H9 (cell line): ENCODE data around the gene TBC1D10B. TPM values are rescaled to one million over a fixed set of nuclear protein-coding genes. Genes with fewer than 3 reads are reported as not detected.
"Not testable (repeated sequence)": the region's sequence is repeated elsewhere in the genome, so short reads cannot be mapped to it uniquely, and the experiment has no call there.

ENCODE experiments used
- DNase-seq: peaks from one replicate; pipeline ENCODE4 v3.0.0-alpha.2; 2017
- H2AFZ ChIP-seq: one replicate; pipeline ENCODE4 v1.6.1; 2013; ENCODE audit warnings: mild to moderate bottlenecking, low read length, control low read depth, moderate library complexity
- H2AK5ac ChIP-seq: 2 replicates; pipeline ENCODE4 v1.6.1; 2013; ENCODE audit warnings: low read length, control low read depth, mixed read lengths; ENCODE audit not compliant: insufficient read length
- H2BK120ac ChIP-seq: one replicate; pipeline ENCODE4 v1.6.1; 2013; ENCODE audit warnings: low read depth, mild to moderate bottlenecking, low read length, control low read depth, inconsistent platforms; ENCODE audit not compliant: poor library complexity, severe bottlenecking
- H2BK12ac ChIP-seq: 2 replicates; pipeline ENCODE4 v1.6.1; 2013; ENCODE audit warnings: low read length, control low read depth, mixed read lengths, low read depth; ENCODE audit not compliant: insufficient read length
- H2BK15ac ChIP-seq: 2 replicates; pipeline ENCODE4 v1.6.1; 2013; ENCODE audit warnings: low read depth, low read length, control low read depth
- H2BK20ac ChIP-seq: one replicate; pipeline ENCODE4 v1.6.1; 2013; ENCODE audit warnings: low read depth, mild to moderate bottlenecking, low read length, control low read depth, inconsistent platforms; ENCODE audit not compliant: poor library complexity, severe bottlenecking
- H2BK5ac ChIP-seq: 2 replicates; pipeline ENCODE4 v1.6.1; 2013; ENCODE audit warnings: low read length, control low read depth, mixed read lengths; ENCODE audit not compliant: insufficient read length
- H3K14ac ChIP-seq: 2 replicates; pipeline ENCODE4 v1.6.1; 2013; ENCODE audit warnings: low read length, control low read depth; ENCODE audit not compliant: insufficient read depth
- H3K18ac ChIP-seq: 2 replicates; pipeline ENCODE4 v1.6.1; 2013; ENCODE audit warnings: low read depth, mild to moderate bottlenecking, mixed read lengths, low read length, control low read depth; ENCODE audit not compliant: insufficient read length
- H3K23ac ChIP-seq: 2 replicates; pipeline ENCODE4 v1.6.1; 2013; ENCODE audit warnings: low read length, control low read depth, mixed read lengths, low read depth; ENCODE audit not compliant: insufficient read length
- H3K23me2 ChIP-seq: 2 replicates; pipeline ENCODE4 v1.6.1; 2013; ENCODE audit warnings: low read depth, mild to moderate bottlenecking, mixed read lengths, low read length, control low read depth; ENCODE audit not compliant: insufficient read length, poor library complexity, severe bottlenecking
- H3K27ac ChIP-seq: 2 replicates; pipeline ENCODE4 v1.5.1; 2013; ENCODE audit warnings: low read length, control low read depth, mixed read lengths, low read depth; ENCODE audit not compliant: insufficient read length
- H3K27me3 ChIP-seq: 2 replicates; pipeline ENCODE4 v1.6.1; 2013; ENCODE audit warnings: low read length, control low read depth, inconsistent platforms; ENCODE audit not compliant: insufficient read depth
- H3K4ac ChIP-seq: 2 replicates; pipeline ENCODE4 v1.6.1; 2013; ENCODE audit warnings: low read depth, mild to moderate bottlenecking, control low read depth, inconsistent platforms, low read length, moderate library complexity
- H3K4me1 ChIP-seq: 2 replicates; pipeline ENCODE4 v1.6.1; 2013; ENCODE audit warnings: low read length, control low read depth, inconsistent platforms; ENCODE audit not compliant: insufficient read depth
- H3K4me2 ChIP-seq: 2 replicates; pipeline ENCODE4 v1.6.1; 2013; ENCODE audit warnings: low read length, control low read depth, mixed read lengths; ENCODE audit not compliant: insufficient read length, insufficient read depth
- H3K56ac ChIP-seq: 2 replicates; pipeline ENCODE4 v1.6.1; 2013; ENCODE audit warnings: low read depth, mild to moderate bottlenecking, mixed read lengths, low read length, control low read depth; ENCODE audit not compliant: insufficient read length
- H3K79me1 ChIP-seq: 2 replicates; pipeline ENCODE4 v1.6.1; 2013; ENCODE audit warnings: low read depth, mild to moderate bottlenecking, moderate library complexity, low read length, control low read depth, inconsistent platforms; ENCODE audit not compliant: insufficient read depth, poor library complexity, severe bottlenecking
- H3K79me2 ChIP-seq: 2 replicates; pipeline ENCODE4 v1.6.1; 2013; ENCODE audit warnings: low read length, control low read depth, inconsistent platforms; ENCODE audit not compliant: insufficient read depth
- H3K9ac ChIP-seq: 2 replicates; pipeline ENCODE4 v1.6.1; 2013; ENCODE audit warnings: low read length, control low read depth, mixed read lengths; ENCODE audit not compliant: insufficient read length; ENCODE audit errors: extremely low read depth
- H3K9me3 ChIP-seq: one replicate; pipeline ENCODE4 v1.6.1; 2013; ENCODE audit warnings: low read depth, low read length, inconsistent platforms; ENCODE audit not compliant: control insufficient read depth
- H3T11ph ChIP-seq: one replicate; pipeline ENCODE4 v1.6.1; 2013; ENCODE audit warnings: mild to moderate bottlenecking, low read length, control low read depth, inconsistent platforms
- H4K20me1 ChIP-seq: one replicate; pipeline ENCODE4 v1.6.1; 2013; ENCODE audit not compliant: control insufficient read depth, insufficient read length, insufficient read depth
- H4K5ac ChIP-seq: 2 replicates; pipeline ENCODE4 v1.6.1; 2013; ENCODE audit warnings: low read depth, mild to moderate bottlenecking, mixed read lengths, low read length, control low read depth; ENCODE audit not compliant: insufficient read length
- H4K8ac ChIP-seq: replicated peaks from 2 replicates; pipeline ENCODE4 v1.6.1; 2013; ENCODE audit warnings: low read length, control low read depth, mixed read lengths, low read depth; ENCODE audit not compliant: insufficient read length
- H4K91ac ChIP-seq: 2 replicates; pipeline ENCODE4 v1.6.1; 2013; ENCODE audit warnings: low read depth, mild to moderate bottlenecking, moderate library complexity, mixed read lengths, low read length, control low read depth; ENCODE audit not compliant: insufficient read length
- H3K27ac Mint-ChIP-seq, 3 experiments: 2 replicates in 2 of 3; 3 replicates in 1 of 3; pipeline ENCODE4 v1.8.0; 2020 to 2021; ENCODE audit warnings: mixed read lengths in 3 of 3, mild to moderate bottlenecking in 1 of 3, moderate library complexity in 1 of 3
- H3K27me3 Mint-ChIP-seq: 2 replicates; pipeline ENCODE4 v1.8.0; 2021; ENCODE audit warnings: low read depth, mild to moderate bottlenecking, moderate library complexity, mixed read lengths
- H3K36me3 Mint-ChIP-seq, 3 experiments: 2 replicates in 2 of 3; 3 replicates in 1 of 3; pipeline ENCODE4 v1.8.0; 2020 to 2021; ENCODE audit warnings: low read depth in 3 of 3, mixed read lengths in 3 of 3; ENCODE audit not compliant: insufficient read depth in 1 of 3
- H3K4me1 Mint-ChIP-seq, 2 experiments: 2 replicates each; pipeline ENCODE4 v1.8.0; 2020; ENCODE audit warnings: mixed read lengths in 2 of 2
- H3K4me3 Mint-ChIP-seq, 2 experiments: 2 replicates in 1 of 2; 3 replicates in 1 of 2; pipeline ENCODE4 v1.8.0; 2020 to 2021; ENCODE audit warnings: mild to moderate bottlenecking in 2 of 2, mixed read lengths in 2 of 2, moderate library complexity in 1 of 2
- H3K9me3 Mint-ChIP-seq, 2 experiments: 2 replicates in 1 of 2; 3 replicates in 1 of 2; pipeline ENCODE4 v1.8.0; 2020; ENCODE audit warnings: mild to moderate bottlenecking in 2 of 2, mixed read lengths in 2 of 2, moderate library complexity in 1 of 2
- CTCF ChIP-seq: fragments of 200-600 bp; sonication (generic); conservative IDR thresholded peaks from 3 replicates; pipeline ENCODE4 v1.8.0; 2021; ENCODE audit warnings: antibody characterized with exemption, mild to moderate bottlenecking
- WGBS: extraction: QIAGEN DNeasy Blood & Tissue Kit; methylation state at CpG from one replicate; pipeline ENCODE4 v1.1.7; 2013; ENCODE audit warnings: missing lambda C conversion rate, low lambda C conversion rate, mixed read lengths; ENCODE audit not compliant: insufficient read length; ENCODE audit errors: extremely low coverage; 5-methylcytosine and 5-hydroxymethylcytosine counted together
- total RNA-seq: library from RNA; stranded (reverse); gene quantifications from 2 replicates; pipeline ENCODE4 v1.2.1, GENCODE V29; 2021

The TBC1D10B gene
- total RNA-seq, 1 experiment from 2014 or later = 25.6 TPM

GRCh38 chr16:30335598-30336474 is 34.5 kb downstream of the TBC1D10B start:
- Histone ChIP-seq H2BK12ac (no peak overlapping the region), H3K27me3 (no peaks in the 10 kb centered on the region), H3K18ac (no peak overlapping the region), H3K27ac (no peak overlapping the region), H3K79me1 (no peaks in the 10 kb centered on the region), H3K4ac (no peak overlapping the region), H4K20me1 (no peaks in the 10 kb centered on the region), H3K9ac (no peak overlapping the region), H2BK5ac (no peak overlapping the region), H4K91ac (no peak overlapping the region), H3K23ac (no peak overlapping the region), H3K23me2 (no peaks in the 10 kb centered on the region), H3K79me2 (no peaks in the 10 kb centered on the region; the same call in 1 of the 2 replicates), H2BK20ac (no peak overlapping the region), H2BK120ac (no peak overlapping the region), H3T11ph (no peak overlapping the region), H2AK5ac (no peak overlapping the region), H3K9me3 (no peaks in the 10 kb centered on the region), H4K5ac (no peak overlapping the region), H4K8ac (no peak overlapping the region), H2AFZ (no peak overlapping the region), H2BK15ac (no peak overlapping the region), H3K56ac (no peak overlapping the region), H3K4me2 (peak overlapping the region; percentile 25), H3K4me1 (no peaks in the 10 kb centered on the region; the same call in 1 of the 2 replicates), H3K14ac (no peak overlapping the region)
- H3K27me3 Mint-ChIP-seq = no peaks in the 10 kb centered on the region
- WGBS = no CpG with 5 or more reads among the region's 17 CpGs
- H3K36me3 Mint-ChIP-seq = peaks cover 0 to 4% (median 2%) of the 10 kb centered on the region in 3 experiments; a peak in 3 of 7 replicates
- peaks cover 2 to 3% of the 10 kb centered on the region in 2 experiments; a peak in 4 of 5 replicates for H3K9me3 Mint-ChIP-seq
- peak; percentile 31 for DNase-seq
- no peak for TF ChIP-seq CTCF
- H3K27ac Mint-ChIP-seq = peak overlapping the region in 1 of 3 experiments; percentile 52; a peak in 1 of 7 replicates
- peaks cover 8 to 16% of the 10 kb centered on the region in 2 experiments for H3K4me1 Mint-ChIP-seq
- peak overlapping the region; percentile 76 to 90 for H3K4me3 Mint-ChIP-seq

- not testable (repeated sequence) for H2BK5ac ChIP-seq, H2BK120ac ChIP-seq, H3K27me3 ChIP-seq, H3K27me3 Mint-ChIP-seq, H4K8ac ChIP-seq, H3K23me2 ChIP-seq, H3K36me3 Mint-ChIP-seq, H3K4ac ChIP-seq, H4K20me1 ChIP-seq, H2AFZ ChIP-seq, H2BK20ac ChIP-seq, H3K18ac ChIP-seq, H3K56ac ChIP-seq, H3K9me3 ChIP-seq, H4K91ac ChIP-seq, H2AK5ac ChIP-seq, H3K23ac ChIP-seq, H2BK12ac ChIP-seq, H3K79me2 ChIP-seq, H4K5ac ChIP-seq, H3K4me1 ChIP-seq, H3K79me1 ChIP-seq, H3K9me3 Mint-ChIP-seq, H3T11ph ChIP-seq, H2BK15ac ChIP-seq
- peak; percentile 85 for DNase-seq
- Mint-ChIP-seq H3K4me3 (peak overlapping the region; percentile 82 to 90), H3K27ac (peak overlapping the region in 2 of 3 experiments; percentile 11 to 85; a peak in 3 of 7 replicates), H3K4me1 (peaks cover 8 to 14% of the 10 kb centered on the region in 2 experiments)
- Histone ChIP-seq H3K9ac (peak overlapping the region; percentile 42), H3K27ac (peak overlapping the region; percentile 6), H3K14ac (0 out of 2 replicates have a peak overlapping the region, but pooled peaks have one; percentile 58), H3K4me2 (peak overlapping the region; percentile 25)
- no CpG with 5 or more reads among the region's 70 CpGs for WGBS
These were observed 35.2 kb downstream of the TBC1D10B start for GRCh38 chr16:30335028-30335597.
